Activated T-cell treated with anti-CD3 and anti-CD28 coated beads, Interleukin-2, amount 50 U/mL, for 1 hour (primary cell): ENCODE data around the gene CD160.
"Not testable (repeated sequence)": the region's sequence is repeated elsewhere in the genome, so short reads cannot be mapped to it uniquely, and the experiment has no call there.

Experiments used
- DNase-seq: peaks from one replicate; pipeline ENCODE4 v3.0.0-alpha.2; 2020

Gene CD160

DNA sequence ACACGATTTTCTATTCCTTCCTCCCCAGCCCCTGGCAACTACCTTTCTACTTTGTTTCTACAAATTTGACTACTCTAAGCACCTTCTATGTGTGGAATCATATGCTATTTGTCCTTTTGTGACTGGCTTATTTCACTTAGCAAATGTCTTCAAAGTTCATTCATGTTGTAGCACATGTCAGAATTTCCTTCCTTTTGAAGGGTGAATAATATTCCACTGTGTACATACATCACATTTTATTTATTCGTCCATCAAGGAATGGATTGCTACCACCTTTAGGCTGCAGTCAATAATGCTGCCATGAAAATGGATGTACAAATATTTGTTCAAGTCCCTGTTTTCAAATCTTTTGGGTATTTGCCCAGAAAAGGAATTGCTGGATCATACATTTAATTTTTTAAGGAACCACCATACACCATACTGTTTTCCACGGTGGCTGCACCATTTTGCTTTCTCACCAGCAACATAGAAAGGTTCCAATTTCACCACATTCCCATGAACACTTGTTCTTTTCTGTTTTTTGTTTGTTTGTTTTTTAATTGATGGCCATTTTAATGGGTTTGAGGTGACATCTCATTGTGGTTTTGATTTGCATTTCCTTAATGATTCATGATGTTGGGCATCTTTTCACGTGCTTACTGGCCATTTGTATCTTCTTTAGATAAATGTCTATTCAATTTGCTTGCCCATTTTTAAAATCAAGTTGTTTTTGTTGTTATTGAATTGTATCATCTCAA is 8.8 kb upstream of the CD160 start:
- no peak for DNase-seq

DNA sequence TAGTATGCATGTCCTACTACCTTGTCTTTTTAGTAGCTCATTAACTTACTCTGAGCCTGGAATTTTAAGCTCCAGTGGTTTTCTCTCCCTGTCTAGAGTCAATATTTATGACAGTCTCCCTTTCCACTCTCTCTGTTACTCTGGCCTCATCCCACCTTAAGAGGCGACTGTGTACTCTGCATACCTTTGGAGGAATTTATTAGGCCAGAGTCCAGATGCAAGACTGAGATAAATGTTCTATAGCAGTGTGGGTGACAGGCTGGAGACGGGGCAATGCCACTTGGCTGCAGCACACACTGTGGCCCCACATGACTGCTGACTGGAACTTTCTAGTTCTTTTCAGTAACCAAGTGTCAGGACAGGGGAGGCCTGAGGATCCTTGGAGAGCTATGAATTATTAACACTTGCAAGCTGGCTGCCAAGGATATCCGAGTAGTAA is 8.1 kb upstream of the CD160 start:
- no peak for DNase-seq

DNA sequence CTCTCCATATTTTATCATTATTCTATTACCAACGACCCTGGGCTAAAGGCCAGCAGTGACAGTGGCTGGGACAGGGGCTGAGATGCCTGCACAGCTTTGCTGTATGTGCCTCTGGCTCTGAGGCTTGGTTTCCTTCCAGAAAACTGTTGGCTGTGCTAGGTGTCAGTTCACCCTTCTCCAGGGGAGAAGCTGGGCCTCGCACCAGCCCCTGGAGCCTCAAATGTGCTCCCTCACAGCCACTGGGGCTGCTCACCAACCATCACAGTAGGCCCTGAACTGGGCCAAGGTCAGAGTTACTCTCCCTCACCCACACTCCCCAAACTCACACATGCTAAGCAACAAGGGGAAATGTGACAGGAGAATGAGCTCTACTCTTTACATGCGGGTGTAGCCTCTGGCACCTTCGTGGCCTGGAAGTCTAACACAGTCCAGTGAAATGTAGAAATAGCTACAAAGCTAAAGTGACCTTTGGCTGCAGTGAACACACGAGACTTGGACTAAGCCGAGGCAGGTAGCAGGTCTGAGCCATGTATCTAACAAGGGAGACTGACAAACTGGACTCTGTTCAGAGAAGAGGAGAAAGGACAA is 4.7 kb upstream of the CD160 start:
- DNase-seq = no peak

DNA sequence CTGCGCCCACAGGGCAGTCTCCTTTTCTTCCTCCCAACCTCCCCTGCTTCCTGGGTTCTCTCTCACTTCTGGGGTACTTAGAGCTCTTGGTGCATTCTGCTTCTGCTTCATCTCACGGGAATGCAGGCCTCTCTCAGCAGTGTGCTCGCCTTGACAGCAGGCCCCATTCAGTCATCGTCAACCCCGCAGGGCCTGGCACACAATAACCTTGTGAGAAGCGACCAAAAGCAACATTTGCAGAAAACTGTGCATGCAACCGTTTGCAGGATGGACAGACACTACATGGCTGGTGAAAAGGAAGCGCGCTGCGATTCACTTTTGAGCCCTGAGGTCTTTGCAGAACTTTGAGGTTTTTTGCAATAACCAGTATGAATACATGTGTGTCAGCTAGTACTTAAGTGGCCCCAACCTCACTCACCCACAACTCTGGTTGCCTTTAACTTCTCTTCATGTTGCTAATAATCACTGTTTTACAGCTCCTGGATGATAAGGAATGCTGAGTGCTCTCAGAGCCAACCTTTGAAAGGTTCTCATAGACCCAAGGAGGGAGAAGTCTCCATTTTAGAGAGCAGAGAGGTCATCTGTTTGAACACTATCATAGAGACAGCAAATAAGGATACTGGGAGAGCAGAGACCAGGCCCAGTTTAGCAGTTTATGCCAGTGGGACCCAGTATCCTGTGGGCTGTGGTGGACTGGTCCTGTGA is 2.5 kb upstream of the CD160 start:
- no peak for DNase-seq

DNA sequence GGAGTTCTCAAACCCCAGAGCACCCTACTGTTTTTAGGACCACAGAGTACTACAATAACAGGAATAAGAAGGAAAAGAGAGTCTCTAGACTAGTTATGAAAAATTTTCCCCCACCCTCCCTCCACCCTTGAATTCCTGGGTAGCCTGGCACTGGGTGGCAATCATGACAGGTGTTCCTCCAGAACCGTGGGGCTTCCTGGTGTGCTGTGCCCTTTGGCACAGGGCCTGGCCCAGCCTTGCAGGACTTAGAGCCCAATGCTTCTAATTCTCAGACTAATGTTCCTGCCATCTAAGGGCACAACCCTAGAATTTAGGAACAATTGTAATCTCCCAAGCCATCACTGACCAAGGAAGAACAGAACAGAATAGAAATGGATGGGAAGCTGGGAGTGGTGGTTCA is 1.5 kb upstream of the CD160 start:
- no peak for DNase-seq

DNA sequence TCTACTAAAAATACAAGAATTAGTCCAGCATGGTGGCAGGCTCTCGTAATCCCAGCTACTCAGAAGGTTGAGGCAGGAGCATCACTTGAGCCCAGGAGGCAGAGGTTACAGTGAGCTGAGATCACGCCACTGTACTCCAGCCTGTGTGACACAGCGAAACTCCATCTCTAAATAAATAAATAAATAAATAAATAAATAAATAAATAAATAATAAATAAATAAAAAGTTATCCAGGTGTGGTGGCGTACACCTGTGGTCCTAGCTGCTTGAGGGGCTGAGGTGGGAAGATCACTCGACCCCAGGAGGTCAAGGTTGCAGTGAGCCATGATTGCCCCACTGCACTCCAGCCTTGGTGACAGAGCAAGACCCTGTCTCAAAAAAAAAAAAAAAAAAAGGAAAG is 834 bp upstream of the CD160 start:
- not testable (repeated sequence) for DNase-seq

DNA sequence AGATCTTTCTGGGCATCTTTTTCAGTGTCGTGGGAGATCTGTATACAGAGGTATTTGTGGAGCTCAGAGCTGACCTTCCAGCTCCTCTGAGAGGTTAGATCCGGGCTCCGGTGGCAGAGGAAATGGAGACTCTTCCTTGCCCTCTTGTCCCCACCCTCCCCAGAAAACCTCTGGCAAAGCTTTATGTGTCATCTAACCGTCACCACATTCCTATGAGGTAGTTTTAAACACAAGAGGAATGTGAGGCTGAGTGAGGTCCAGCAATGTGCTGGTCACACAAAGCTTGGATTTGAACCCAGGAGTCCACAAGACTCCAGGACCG is 1.2 kb downstream of the CD160 start:
- no peak for DNase-seq

DNA sequence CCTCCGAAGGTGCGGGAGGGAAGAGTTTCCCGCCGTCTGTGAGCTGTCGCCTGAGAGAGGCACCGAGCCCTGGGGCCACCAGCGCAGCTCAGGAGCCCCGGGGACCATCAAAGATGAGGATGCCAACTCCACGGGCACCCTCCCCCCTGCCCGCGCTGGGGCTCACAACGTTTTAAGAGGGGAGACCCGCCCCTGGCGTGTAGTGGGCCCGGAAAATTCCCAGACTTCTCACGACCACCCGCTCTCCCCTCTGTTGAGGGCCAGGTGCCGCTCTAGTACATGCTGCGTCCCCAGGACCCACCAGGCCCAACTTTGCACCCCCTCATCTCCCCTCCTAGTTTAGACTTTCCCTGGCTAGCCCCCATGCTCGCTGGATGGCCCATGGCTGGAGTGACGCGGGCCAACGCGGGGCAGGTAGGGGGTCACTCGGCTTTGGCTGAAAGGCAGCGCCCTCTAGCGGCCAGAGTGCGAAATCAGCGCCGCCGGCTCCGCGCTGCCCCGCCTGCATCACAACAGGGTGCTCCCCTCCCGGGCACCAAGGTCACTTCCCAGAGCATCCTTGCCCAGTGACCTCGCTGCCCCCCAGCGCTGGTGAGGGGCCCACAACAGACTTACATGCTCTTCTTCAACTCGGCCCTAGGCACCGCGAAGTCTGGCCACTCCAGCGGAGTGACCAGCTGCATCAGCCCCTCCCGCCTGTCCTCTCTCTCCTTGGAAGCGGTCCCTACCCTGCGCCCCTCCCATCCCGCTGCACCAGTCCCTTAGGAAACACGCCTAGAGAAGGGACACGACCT is 1.8 kb downstream of the CD160 start:
- DNase-seq = peak; percentile 78

DNA sequence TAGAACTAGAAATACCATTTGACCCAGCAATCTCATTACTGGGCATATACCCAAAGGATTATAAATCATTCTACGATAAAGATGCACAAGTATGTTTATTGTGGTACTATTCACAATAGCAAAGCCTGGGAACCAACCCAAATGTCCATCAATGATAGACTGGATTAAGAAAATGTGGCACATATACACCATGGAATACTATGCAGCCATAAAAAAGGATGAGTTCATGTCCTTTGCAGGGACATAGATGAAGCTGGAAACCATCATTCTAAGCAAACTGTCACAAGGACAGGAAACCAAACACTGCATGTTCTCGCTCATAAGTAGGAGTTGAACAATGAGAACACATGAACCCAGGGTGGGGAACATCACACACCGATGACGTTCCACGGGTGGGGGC is 6.9 kb downstream of the CD160 start:
- DNase-seq = not testable (repeated sequence)

DNA sequence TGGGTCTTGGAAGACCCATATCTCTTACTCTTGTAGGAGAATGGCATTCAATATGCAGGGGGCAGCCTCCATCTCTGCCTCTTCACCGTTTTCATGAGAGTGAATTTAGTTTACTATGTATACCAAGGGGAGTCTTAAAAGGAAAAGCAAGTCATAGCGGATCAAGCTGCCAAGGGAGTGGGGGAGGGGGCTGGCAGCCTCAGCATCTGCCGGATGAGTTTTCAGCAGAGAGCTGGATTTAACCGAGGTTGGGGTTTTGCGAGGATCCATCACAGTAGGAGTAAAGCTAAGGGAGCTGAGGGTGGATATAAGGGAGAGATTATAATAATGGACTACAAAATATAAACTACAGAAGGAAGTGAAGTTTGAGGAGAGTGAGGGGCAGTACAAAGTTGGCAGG is 9.9 kb downstream of the CD160 start:
- no peak for DNase-seq

DNA sequence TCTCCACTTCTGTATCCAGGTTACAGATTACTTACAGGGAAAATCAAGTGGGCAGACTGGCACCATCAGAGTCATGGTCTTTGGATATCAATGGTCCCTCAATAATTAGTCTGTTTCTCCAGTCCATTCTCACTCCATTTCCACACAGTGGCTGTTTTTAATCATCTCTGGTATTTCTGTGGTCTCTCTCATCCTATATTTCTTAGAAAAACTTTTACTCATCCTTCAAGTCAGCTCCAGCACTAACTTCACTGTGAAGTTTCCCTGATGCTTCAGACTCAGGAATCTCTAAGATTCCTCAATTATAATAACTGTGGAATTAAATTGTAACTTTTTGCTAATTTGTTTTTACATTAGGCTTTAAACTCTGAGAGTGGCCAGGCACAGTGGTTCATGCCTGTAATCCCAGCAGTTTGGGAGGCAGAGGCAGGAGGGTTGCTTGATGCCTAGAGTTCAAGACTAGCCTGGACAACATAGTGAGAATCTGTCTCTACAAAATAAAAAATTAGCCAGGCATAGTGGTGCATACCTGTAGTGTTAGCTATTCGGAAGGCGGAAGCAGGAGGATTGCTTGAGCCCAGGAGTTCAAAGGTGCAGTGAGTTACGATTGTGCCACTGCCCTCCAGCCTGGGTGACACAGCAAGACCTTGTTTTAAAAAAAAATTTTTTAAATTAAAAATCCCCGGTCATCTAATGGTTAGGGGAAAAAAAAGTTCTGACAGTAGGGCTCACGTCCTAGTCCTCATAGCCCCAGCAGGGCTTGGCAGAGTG is 10.6 kb downstream of the CD160 start:
- no peak for DNase-seq

DNA sequence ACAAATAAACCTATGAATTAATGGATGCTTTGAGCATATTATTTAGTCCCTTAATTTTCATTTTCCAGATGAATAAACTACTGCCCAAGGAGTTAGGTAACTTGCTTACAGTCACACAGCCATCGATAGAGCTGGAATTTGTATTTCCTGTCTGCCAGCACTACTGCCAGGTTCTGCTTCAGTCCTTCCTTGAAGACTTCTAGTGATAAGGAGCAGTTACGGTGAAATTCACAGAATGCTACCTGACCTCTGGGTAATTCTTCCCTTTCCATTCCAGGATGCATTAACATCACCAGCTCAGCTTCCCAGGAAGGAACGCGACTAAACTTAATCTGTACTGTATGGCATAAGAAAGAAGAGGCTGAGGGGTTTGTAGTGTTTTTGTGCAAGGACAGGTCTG is 11.2 kb downstream of the CD160 start:
- DNase-seq = no peak

DNA sequence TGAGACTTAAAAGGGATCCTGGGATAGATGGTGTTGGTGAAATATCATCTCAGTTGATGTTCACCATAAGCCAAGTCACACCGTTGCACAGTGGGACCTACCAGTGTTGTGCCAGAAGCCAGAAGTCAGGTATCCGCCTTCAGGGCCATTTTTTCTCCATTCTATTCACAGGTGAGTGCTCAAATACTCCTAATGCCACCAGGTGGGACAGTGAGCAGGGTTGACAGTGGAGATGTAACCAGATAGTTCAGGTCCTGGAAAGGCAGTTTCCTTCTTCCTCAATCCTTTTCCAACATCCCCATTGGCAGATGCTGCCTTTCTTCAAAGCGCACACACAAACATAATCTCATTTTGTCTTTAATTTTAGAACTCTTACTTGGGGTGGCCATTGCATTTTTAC is 11.6 kb downstream of the CD160 start:
- DNase-seq = no peak

DNA sequence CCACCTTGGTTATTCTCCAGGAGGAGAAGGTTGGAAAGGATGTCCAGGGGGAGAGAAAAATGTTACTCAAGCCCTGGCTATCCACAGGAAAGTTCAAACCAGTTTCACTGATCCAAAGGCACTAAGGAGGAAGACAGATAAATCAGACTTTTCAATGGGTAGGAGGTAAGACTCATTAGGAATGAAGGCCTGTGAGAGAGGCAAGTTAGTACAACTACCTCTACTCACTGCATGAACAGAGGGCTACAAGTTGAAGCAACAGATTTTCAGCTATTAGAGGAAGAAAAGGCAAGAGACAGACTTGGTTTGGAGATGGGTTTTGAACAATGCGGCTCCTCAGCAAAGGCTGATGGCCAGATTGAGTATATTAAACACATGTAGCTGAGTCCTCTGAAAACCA is 16.9 kb downstream of the CD160 start:
- no peak for DNase-seq

DNA sequence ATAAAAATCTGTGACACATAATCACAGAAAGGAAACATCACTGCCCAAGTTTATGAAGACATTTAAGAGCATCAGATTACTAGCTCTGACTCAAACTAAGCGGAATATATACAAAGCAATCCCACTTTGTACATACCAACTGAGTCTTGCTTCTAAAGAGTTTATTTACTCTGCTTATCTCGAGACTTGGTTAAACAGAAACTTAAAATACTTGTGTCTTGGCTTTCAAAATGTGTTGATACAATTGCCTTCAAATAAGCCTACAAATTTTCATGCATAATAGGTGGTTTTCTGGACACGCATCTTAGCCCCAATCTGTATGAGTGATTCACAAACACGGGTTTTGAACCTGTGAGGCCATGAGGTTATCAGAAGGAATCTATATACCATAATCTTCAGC is 21.0 kb downstream of the CD160 start:
- no peak for DNase-seq

DNA sequence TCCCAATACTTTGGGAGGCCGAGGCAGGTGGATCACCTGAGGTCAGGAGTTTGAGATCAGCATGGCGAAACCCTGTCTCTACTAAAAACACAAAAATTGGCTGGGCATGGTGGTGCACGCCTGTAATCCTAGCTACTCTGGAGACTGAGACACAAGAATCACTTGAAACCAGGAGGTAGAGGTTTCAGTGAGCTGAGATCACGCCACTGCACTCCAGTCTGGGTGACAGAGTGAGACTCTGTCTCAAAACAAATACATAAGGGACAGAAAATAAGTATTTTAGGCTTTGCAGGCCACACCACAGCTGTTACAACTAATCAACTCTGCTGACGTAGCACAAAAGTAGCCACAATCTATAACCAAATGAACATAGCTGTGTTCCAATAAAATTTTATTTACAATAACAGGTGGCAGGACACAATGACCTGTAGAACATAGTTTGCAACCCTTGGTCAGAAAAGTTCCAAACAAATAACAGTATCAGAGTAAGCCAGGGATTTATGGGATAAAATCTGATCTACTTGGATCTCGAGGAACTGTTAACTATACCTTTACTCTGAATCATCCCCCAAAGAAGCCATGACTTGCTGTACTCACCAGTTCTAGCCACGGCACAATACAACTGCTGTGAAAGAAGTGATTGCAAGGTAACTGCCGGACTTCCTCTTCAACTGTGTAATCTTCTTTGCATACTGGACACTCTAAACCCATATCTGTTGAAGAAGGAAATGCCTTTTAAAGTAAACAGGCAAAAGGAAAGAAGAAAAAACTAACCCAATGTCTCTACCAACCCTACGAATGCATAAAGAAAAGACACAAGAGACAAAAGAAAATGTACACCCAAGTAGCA is 28.3 kb downstream of the CD160 start:
- DNase-seq = no peak

DNA sequence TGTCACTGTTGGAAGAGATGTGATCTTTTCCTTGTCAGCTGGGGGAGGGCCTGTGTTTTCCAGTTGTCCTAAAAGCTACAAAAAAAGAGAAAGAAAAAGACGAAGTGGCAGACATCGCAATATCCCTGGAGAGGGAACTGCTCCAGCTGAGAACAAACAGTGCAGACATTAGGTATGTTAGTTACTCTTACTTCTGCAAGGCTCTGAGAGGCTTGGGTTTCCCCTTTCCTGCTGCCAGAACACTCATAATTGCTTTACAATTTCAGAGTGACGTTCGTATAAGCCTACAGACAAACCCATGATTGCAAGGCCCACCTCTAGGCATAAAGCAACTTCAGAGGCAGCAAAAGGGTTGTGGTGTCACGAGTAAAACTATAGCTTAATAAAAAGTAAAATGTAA is 31.1 kb downstream of the CD160 start:
- no peak for DNase-seq

DNA sequence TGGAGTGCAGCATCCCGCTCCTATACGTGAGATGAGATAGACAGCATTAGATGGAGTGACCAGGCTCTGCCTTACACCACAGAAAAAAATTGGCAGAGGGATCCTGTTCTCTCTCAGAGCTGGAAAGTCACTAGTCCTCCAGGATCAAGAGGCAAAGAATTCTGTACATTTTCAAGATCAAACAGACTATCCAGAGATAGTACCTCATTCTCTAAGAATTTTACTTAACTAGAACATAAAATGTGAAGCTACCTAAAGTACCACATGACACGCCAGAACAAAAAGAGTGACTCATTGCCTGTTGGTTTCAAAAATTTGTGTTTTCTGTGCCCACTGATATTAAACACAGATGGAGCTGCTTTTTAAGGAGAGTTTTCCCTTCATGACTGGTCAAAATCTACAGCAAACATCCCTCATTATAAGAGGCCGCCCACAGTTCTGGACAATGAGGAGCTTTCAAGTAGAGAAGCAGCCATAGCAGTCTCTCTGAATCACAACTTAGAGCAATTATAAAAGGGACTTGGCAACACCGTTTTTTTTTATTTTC is 32.3 kb downstream of the CD160 start:
- DNase-seq = no peak

DNA sequence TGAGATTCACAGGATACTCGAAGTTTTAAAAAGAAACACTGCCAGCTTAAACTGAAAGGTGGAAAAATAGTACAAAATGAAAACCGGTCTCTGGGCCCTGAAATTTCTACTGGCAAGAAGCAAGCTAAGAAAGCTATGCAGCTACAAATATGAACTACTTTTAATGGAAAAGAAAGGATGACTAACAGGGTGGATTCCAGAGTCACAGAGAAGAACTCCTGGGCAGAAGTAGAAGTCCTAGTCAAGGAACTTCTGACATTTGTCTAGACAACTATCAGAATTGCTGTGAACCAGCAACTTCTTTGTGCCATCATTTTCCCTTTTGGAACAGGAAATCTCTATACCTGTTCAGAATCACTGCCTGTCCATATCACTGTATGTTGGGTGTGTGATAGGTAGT is 38.1 kb downstream of the CD160 start:
- DNase-seq = no peak

DNA sequence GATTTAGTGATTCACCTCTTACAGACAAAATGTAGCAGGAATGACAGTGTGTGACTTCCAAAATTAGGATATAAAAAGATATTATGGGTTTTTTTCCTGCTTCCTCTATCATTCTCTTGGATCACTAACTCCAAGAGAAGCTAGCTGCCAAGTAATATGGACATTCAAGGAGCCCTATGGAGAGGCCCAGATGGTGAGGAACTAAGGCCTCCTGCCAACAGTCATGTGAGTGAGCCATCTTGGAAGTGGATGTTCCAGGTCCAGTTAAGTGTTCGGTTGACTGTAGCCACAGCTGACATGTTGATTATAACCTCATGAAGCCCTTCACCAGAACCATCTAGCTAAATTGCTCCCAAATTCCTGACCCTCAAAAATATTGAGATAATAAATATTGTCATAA is 38.8 kb downstream of the CD160 start:
- no peak for DNase-seq

DNA sequence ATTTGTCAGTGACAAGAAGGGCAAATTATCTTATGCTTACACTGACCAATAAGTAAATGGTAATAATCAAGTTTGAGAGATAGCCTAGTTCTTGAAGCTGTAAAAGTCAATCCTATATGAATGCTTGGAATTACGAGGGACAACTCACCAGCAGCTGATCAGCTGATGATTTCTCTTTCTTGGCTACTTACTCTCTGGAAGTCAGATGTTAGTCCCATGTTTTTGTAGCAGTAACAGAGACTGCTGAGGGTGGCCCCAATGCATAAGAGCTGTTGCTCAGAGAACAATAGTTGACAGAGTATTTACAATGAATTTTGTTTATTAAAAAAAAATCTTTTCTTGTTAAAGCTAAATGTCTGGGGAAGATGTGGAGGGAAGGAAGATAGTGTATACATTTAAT is 39.3 kb downstream of the CD160 start:
- no peak for DNase-seq

DNA sequence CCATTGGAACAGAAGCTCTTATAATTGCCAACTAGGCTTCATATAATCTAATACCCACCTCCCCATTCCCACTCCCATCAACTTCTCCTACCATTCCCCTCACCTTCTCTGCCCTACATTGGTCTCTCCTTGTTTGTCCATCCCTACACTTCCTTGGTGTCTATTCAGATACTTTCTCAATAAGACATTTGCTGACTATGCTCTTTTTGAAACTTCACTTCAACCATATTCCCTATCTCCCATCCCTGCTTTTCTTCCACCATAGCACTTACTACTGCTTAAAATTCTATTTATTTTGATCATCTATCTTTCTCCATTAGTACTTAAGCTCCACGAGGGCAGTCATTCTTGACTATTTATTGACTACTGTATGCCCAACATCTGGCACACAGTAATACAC is 40.4 kb downstream of the CD160 start:
- DNase-seq = no peak
